Measurements from ENCODE around the gene SUOX.

DNA sequence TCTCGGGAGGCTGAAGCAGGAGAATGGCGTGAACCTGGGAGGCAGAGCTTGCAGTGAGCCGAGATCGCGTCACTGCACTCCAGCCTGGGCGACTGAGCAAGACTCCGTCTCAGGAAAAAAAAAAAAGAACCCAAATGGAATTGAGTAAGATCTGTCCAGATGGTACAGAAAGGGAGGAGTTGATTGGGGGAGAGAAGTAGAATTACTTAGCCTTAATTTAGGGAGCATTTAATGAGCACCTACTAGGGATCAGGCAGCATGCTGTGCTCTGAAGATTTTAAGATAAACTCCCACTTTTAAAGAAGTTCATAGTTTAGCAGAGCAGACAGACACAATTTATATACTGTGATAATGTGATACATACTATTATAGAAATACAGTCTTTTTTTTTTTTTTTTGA, 18.7 kb upstream of the SUOX start:
- TF ChIP-seq EZH2 (IDR thresholded peaks at IDR 0.05; ENCODE audit: borderline replicate concordance, insufficient read depth, low read length, poor library complexity, severe bottlenecking) (no peak), SMC3 (conservative IDR thresholded peaks at IDR 0.05; ENCODE audit: poor library complexity) (no peak)
- TF ChIP-seq, protein P1, sequence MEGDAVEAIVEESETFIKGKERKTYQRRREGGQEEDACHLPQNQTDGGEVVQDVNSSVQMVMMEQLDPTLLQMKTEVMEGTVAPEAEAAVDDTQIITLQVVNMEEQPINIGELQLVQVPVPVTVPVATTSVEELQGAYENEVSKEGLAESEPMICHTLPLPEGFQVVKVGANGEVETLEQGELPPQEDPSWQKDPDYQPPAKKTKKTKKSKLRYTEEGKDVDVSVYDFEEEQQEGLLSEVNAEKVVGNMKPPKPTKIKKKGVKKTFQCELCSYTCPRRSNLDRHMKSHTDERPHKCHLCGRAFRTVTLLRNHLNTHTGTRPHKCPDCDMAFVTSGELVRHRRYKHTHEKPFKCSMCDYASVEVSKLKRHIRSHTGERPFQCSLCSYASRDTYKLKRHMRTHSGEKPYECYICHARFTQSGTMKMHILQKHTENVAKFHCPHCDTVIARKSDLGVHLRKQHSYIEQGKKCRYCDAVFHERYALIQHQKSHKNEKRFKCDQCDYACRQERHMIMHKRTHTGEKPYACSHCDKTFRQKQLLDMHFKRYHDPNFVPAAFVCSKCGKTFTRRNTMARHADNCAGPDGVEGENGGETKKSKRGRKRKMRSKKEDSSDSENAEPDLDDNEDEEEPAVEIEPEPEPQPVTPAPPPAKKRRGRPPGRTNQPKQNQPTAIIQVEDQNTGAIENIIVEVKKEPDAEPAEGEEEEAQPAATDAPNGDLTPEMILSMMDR (IDR thresholded peaks at IDR 0.05; ENCODE audit: poor library complexity, severe bottlenecking) = no peak
- TF ChIP-seq, protein P2, sequence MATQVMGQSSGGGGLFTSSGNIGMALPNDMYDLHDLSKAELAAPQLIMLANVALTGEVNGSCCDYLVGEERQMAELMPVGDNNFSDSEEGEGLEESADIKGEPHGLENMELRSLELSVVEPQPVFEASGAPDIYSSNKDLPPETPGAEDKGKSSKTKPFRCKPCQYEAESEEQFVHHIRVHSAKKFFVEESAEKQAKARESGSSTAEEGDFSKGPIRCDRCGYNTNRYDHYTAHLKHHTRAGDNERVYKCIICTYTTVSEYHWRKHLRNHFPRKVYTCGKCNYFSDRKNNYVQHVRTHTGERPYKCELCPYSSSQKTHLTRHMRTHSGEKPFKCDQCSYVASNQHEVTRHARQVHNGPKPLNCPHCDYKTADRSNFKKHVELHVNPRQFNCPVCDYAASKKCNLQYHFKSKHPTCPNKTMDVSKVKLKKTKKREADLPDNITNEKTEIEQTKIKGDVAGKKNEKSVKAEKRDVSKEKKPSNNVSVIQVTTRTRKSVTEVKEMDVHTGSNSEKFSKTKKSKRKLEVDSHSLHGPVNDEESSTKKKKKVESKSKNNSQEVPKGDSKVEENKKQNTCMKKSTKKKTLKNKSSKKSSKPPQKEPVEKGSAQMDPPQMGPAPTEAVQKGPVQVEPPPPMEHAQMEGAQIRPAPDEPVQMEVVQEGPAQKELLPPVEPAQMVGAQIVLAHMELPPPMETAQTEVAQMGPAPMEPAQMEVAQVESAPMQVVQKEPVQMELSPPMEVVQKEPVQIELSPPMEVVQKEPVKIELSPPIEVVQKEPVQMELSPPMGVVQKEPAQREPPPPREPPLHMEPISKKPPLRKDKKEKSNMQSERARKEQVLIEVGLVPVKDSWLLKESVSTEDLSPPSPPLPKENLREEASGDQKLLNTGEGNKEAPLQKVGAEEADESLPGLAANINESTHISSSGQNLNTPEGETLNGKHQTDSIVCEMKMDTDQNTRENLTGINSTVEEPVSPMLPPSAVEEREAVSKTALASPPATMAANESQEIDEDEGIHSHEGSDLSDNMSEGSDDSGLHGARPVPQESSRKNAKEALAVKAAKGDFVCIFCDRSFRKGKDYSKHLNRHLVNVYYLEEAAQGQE (IDR thresholded peaks at IDR 0.05; ENCODE audit: borderline replicate concordance) = no peak
